ENCODE results near the gene ADCY9.

DNA sequence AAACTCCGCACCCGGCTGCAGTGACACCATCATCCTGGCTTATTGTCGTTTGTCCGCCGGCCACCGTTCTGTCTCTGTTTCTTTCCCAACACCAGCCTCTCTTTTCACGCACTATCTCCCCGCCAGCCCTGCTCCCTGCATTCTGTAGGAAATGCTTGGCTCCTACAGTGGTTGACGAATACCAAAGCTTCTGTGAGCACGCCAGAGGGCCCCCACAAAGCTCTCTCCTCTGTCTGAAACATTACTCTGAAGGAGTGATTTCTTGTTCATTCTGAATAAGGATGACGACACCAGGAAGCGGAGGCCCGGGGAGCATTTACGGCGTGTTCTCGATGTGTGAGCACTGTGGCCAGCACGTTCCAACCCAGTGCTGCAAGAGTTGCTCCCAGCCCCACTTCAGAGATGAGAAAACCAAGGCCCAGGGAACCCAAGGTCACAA, 58.8 kb downstream of the ADCY9 start:
- TF ChIP-seq CTCF (IDR thresholded peaks at IDR 0.05 in 2 of 3, conservative IDR thresholded peaks at IDR 0.05 in 1 of 3; ENCODE audit: borderline replicate concordance in 1 of 3, insufficient read depth in 1 of 3, low read depth in 2 of 3, low read length in 2 of 3) (no peak), YY1 (IDR thresholded peaks at IDR 0.05; ENCODE audit: extremely low read depth, insufficient replicate concordance, low read depth, low read length) (no peak), CBX3 (IDR thresholded peaks at IDR 0.05; ENCODE audit: low read depth) (no peak), TCF7L2 (IDR thresholded peaks at IDR 0.05; ENCODE audit: borderline replicate concordance, extremely low read depth, insufficient read depth, insufficient read length) (no peak), POLR2A (IDR thresholded peaks at IDR 0.05; ENCODE audit: borderline replicate concordance, extremely low read depth, insufficient read depth, insufficient read length) (no peak), ELF1 (IDR thresholded peaks at IDR 0.05; ENCODE audit: borderline replicate concordance, low read depth) (no peak), EZH2phosphoT487 (IDR thresholded peaks at IDR 0.05; ENCODE audit: borderline replicate concordance) (no peak), EGR1 (IDR thresholded peaks at IDR 0.05; ENCODE audit: low read depth) (no peak), ZNF274 (IDR thresholded peaks at IDR 0.05; ENCODE audit: low read depth, low read length) (no peak), RAD21 (IDR thresholded peaks at IDR 0.05; ENCODE audit: low read depth) (no peak)
- TF ChIP-seq, protein P1, sequence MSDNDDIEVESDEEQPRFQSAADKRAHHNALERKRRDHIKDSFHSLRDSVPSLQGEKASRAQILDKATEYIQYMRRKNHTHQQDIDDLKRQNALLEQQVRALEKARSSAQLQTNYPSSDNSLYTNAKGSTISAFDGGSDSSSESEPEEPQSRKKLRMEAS (IDR thresholded peaks at IDR 0.05), result no peak
- TF ChIP-seq, protein P2, sequence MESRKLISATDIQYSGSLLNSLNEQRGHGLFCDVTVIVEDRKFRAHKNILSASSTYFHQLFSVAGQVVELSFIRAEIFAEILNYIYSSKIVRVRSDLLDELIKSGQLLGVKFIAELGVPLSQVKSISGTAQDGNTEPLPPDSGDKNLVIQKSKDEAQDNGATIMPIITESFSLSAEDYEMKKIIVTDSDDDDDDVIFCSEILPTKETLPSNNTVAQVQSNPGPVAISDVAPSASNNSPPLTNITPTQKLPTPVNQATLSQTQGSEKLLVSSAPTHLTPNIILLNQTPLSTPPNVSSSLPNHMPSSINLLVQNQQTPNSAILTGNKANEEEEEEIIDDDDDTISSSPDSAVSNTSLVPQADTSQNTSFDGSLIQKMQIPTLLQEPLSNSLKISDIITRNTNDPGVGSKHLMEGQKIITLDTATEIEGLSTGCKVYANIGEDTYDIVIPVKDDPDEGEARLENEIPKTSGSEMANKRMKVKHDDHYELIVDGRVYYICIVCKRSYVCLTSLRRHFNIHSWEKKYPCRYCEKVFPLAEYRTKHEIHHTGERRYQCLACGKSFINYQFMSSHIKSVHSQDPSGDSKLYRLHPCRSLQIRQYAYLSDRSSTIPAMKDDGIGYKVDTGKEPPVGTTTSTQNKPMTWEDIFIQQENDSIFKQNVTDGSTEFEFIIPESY (IDR thresholded peaks at IDR 0.05; ENCODE audit: extremely low read depth, insufficient replicate concordance, low read length), result no peak

Measured in HCT116 (cell line).